Brain microvascular endothelial cell (primary cell): ENCODE data around the gene OLFML2A.

Experiments used
- DNase-seq: peaks from one replicate; pipeline ENCODE4 v3.0.0-alpha.2; 2020
- H3K27ac ChIP-seq: fragments of 250-450 bp; sonication (Bioruptor Pico); 2 replicates; pipeline ENCODE4 v1.5.1; 2020; ENCODE audit warnings: mild to moderate bottlenecking, moderate library complexity
- H3K27me3 ChIP-seq: fragments of 250-450 bp; sonication (Bioruptor Pico); replicated peaks from 2 replicates; pipeline ENCODE4 v1.5.1; 2020; ENCODE audit warnings: mild to moderate bottlenecking
- H3K36me3 ChIP-seq: fragments of 250-450 bp; sonication (Bioruptor Pico); replicated peaks from 2 replicates; pipeline ENCODE4 v1.5.1; 2020; ENCODE audit warnings: mild to moderate bottlenecking
- H3K4me3 ChIP-seq: 2 replicates; pipeline ENCODE4 v1.5.1; 2011; ENCODE audit warnings: low read depth, mild to moderate bottlenecking, control low read depth, low read length, moderate library complexity
- CTCF ChIP-seq: IDR thresholded peaks from 2 replicates; pipeline ENCODE4 v1.5.1; 2011; ENCODE audit warnings: low read depth, mild to moderate bottlenecking, moderate library complexity, low read length, control low read depth, inconsistent platforms; ENCODE audit errors: missing control alignments
- in situ Hi-C: cut with HindIII; loops from 2 replicates; pipeline ENCODE4 v1.10.0; 2017; ENCODE audit warnings: low sequenced_read_pairs, low pct_ligation_motif_present

Gene OLFML2A

DNA sequence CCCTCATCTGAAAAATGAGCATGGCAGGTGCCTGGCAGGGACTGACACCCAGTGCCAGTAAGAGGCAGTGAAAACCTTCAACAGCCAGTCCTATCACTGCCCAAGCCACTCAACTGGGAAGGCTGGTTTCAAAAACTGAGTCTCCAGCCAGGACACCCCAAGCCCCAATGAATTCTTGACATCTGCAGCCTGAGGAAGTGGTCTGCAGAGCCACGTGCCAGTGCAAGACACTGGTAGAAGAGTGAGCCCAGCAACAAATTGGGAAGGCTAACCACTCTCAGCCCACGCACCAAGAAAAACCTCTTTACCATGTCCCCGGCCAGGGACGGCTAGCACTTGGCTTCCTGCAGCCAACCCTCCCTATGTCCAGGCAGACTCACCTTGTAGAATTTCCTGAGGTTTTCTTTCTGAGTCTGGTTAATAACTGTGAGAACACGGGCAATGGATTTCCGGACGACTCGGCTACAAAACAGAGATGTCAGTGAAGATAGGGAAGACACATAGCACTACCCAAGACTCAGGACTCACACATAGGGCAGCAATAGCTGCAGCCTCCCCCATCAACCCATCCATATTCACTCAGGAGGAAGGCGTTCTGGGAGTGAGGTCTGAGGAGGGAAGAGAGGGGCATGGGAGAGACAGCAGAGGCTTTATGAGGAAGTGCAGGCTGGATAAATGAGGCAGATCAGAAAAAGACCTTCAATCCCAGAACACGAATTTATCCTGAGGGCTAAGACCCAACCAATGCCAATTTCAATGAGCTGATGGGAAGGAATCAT, 83.1 kb downstream of the OLFML2A start:
- peak overlapping the region; percentile 96 for H3K4me3 ChIP-seq

GRCh38 chr9:124860582-124861341, 83.8 kb downstream of the OLFML2A start:
- H3K4me3 ChIP-seq = peak overlapping the region; percentile 96
- DNase-seq = no peak
- H3K36me3 ChIP-seq = peaks cover 54% of the 10 kb centered on the region
- H3K27ac ChIP-seq = peak overlapping the region; percentile 97
- no peak for TF ChIP-seq CTCF
- no peaks in the 10 kb centered on the region for H3K27me3 ChIP-seq
- in situ Hi-C loops = no loop called here

More for the DNA sequence above, 83.1 kb downstream of the OLFML2A start:
- DNase-seq = no peak
- in situ Hi-C loops = no loop called here
- TF ChIP-seq CTCF = no peak
- no peak overlapping the region for H3K27ac ChIP-seq
- peaks cover 54% of the 10 kb centered on the region for H3K36me3 ChIP-seq
- H3K27me3 ChIP-seq = no peaks in the 10 kb centered on the region

GRCh38 chr9:124861342-124862229, 84.7 kb downstream of the OLFML2A start, which contains the start of the genes ARPC5L and RPL35:
ARPC5L (plus strand) TSS chr9:124862130; CDS start chr9:124869291, 7,161 bp downstream.
RPL35 (minus strand) TSS chr9:124861957; CDS start chr9:124861912, 45 bp downstream.
- Histone ChIP-seq H3K27ac (peak within 1 kb of the TSS; percentile 97), H3K27me3 (no peaks in the 10 kb centered on the region), H3K4me3 (peak within 1 kb of the TSS; percentile 96), H3K36me3 (peaks cover 48% of the 10 kb centered on the region)
- in situ Hi-C loops = no loop called here
- no peak for TF ChIP-seq CTCF
- DNase-seq = peak; percentile 89

DNA sequence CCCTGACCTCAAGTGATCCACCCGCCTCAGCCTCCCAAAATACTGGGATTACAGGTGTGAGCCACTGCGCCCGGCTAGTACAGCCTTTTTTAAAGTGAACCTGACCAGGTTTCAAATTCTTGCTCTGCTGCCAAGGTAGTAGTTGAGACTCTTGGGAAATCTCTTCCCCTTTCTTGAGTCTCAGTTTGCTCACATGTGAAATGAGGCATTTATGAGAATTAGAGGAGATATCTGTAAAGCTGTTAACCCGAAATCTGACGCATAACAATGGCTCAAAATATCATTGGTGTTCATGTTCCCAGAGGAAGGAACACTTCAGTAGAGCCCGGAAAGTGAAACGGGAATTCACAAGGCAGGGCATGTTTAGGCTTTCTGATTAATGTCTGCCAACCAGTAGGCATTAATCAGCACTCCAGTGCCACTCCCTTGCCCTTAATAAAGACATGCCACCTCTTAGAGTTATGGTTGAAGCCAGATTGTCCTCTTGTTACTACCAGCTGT, 86.5 kb downstream of the OLFML2A start:
- H3K4me3 ChIP-seq = no peak overlapping the region
- H3K27ac ChIP-seq = no peak overlapping the region
- DNase-seq = no peak
- peaks cover 30% of the 10 kb centered on the region for H3K36me3 ChIP-seq
- no peaks in the 10 kb centered on the region for H3K27me3 ChIP-seq
- TF ChIP-seq CTCF = no peak
- in situ Hi-C loops = no loop called here
